Peyer's patch (tissue), 4 donors: ENCODE measurements around the gene KISS1R. TPM values are rescaled to one million over a fixed set of nuclear protein-coding genes. Genes with fewer than 3 reads are reported as not detected.

Experiments used
- DNase-seq, 3 donors: peaks; one replicate each; pipeline ENCODE4 v3.0.0-alpha.2; 2017 to 2019
- H3K27ac ChIP-seq, 4 donors: fragments of 200-600 bp; sonication (generic); one replicate each; pipeline ENCODE4 v1.5.1; 2016 to 2019
- H3K27me3 ChIP-seq, 2 donors: fragments of 200-600 bp; sonication (generic); one replicate each; pipeline ENCODE4 v1.5.1; 2019
- H3K36me3 ChIP-seq, 3 donors: fragments of 200-600 bp; sonication (generic); one replicate each; pipeline ENCODE4 v1.5.1; 2016 to 2019
- H3K4me1 ChIP-seq, 4 donors: fragments of 200-600 bp; sonication (generic); one replicate each; pipeline ENCODE4 v1.5.1; 2016 to 2019
- H3K4me3 ChIP-seq, 4 donors: fragments of 200-600 bp; sonication (generic); 1 replicate in 3 of 4; 2 replicates in 1 of 4; pipeline ENCODE4 v1.5.1; 2016 to 2019; ENCODE audit warnings: mild to moderate bottlenecking in 1 of 4
- H3K9me3 ChIP-seq, 4 donors: fragments of 200-600 bp; sonication (generic); one replicate each; pipeline ENCODE4 v1.5.1; 2016 to 2019; ENCODE audit warnings: mild to moderate bottlenecking in 1 of 4
- POLR2A ChIP-seq, 2 donors: fragments of 450-650 bp; IDR thresholded peaks; one replicate each; pipeline ENCODE4 v1.5.1; 2017; ENCODE audit warnings: antibody characterized with exemption in 2 of 2, mild to moderate bottlenecking in 2 of 2, moderate library complexity in 2 of 2
- total RNA-seq, 4 donors: library from RNA; depleted of rRNA; stranded (reverse); fragments of >200 nt; gene quantifications; one replicate each; pipeline ENCODE4 v1.1.0, GENCODE V29; 2016
- TF ChIP-seq, protein P1 (sequence below), 6 experiments: fragments of 450-650 bp in 4 of 6; fragments of 200-600 bp in 2 of 6; sonication (generic) in 1 of 6; IDR thresholded peaks; one replicate each; pipeline ENCODE4 v1.5.1; 2017 to 2019; ENCODE audit warnings: antibody characterized with exemption in 6 of 6, mild to moderate bottlenecking in 3 of 6, moderate library complexity in 1 of 6

The KISS1R gene
- total RNA-seq, 4 donors from 2014 or later: not detected

DNA sequence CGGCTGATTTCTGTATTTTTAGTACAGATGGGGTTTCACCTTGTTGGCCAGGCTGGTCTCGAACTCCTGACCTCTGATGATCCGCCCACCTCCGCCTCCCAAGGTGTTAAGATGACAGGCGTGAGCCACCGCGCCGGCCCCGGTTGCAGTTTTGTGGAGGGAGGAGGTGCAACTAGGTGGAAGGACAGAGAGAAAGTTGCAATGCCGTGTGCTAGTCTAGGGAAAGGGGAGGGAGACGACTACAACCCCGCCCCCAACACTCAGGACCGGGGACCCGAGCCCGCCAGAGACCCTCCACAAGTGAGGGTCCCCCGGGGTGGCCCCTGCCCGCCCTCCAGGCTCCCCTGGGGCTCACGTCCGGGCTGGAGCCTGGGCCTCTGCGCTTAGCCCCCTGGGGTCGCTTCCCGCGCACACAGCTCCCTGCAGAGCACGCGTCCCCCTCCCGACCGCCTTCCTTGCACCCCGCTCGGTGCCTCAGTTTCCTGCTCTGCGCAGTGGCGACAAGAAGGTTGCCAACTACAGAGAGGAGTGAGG lies 7.5 kb downstream of the KISS1R start:
- Histone ChIP-seq H3K9me3 (no peaks in the 10 kb centered on the region), H3K4me3 (peak overlapping the region; percentile 83 to 99 (median 86)), H3K36me3 (peaks cover 0 to 6% (median 0%) of the 10 kb centered on the region in 3 donors), H3K4me1 (peaks cover 2 to 28% (median 20%) of the 10 kb centered on the region in 4 donors), H3K27me3 (peaks cover 0 to 11% of the 10 kb centered on the region in 2 donors), H3K27ac (peak overlapping the region; percentile 82 to 91 (median 90))
- TF ChIP-seq, protein P1, sequence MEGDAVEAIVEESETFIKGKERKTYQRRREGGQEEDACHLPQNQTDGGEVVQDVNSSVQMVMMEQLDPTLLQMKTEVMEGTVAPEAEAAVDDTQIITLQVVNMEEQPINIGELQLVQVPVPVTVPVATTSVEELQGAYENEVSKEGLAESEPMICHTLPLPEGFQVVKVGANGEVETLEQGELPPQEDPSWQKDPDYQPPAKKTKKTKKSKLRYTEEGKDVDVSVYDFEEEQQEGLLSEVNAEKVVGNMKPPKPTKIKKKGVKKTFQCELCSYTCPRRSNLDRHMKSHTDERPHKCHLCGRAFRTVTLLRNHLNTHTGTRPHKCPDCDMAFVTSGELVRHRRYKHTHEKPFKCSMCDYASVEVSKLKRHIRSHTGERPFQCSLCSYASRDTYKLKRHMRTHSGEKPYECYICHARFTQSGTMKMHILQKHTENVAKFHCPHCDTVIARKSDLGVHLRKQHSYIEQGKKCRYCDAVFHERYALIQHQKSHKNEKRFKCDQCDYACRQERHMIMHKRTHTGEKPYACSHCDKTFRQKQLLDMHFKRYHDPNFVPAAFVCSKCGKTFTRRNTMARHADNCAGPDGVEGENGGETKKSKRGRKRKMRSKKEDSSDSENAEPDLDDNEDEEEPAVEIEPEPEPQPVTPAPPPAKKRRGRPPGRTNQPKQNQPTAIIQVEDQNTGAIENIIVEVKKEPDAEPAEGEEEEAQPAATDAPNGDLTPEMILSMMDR (IDR thresholded peaks at IDR 0.05): no peak
- TF ChIP-seq POLR2A (IDR thresholded peaks at IDR 0.05): no peak
- DNase-seq: peak in 1 of 3 donors; percentile 44

DNA sequence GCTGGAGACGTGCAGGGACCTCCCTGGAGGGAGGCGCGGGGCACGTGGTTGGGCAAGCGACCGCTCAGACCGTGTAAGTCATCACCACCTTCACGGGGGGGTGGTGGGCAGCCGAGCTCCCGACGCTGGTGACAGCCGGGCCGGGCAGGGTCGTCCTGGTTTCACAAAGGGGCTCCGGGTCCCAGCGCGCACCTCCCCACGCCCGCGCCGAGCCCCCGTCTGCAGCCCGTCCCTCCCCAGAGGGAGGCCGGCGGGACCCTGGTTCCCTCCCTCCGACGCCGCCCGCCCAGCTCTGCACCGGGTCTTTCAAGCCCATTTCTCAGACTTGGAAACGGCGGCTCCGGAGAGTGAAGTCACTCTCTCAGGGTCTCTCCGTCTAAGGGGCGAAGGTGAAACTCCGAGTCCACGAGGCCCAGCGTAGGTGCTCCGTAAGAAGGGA lies 8.0 kb downstream of the KISS1R start:
- Histone ChIP-seq H3K27me3 (peaks cover 0 to 6% of the 10 kb centered on the region in 2 donors), H3K4me3 (peak overlapping the region; percentile 83 to 99 (median 86)), H3K4me1 (peaks cover 2 to 23% (median 18%) of the 10 kb centered on the region in 4 donors), H3K27ac (peak overlapping the region; percentile 82 to 91 (median 90)), H3K36me3 (peaks cover 0 to 8% (median 0%) of the 10 kb centered on the region in 3 donors), H3K9me3 (no peaks in the 10 kb centered on the region)
- TF ChIP-seq, protein P1 (IDR thresholded peaks at IDR 0.05): no peak
- no peak for TF ChIP-seq POLR2A (IDR thresholded peaks at IDR 0.05)
- DNase-seq: peak in 2 of 3 donors; percentile 71 to 84

DNA sequence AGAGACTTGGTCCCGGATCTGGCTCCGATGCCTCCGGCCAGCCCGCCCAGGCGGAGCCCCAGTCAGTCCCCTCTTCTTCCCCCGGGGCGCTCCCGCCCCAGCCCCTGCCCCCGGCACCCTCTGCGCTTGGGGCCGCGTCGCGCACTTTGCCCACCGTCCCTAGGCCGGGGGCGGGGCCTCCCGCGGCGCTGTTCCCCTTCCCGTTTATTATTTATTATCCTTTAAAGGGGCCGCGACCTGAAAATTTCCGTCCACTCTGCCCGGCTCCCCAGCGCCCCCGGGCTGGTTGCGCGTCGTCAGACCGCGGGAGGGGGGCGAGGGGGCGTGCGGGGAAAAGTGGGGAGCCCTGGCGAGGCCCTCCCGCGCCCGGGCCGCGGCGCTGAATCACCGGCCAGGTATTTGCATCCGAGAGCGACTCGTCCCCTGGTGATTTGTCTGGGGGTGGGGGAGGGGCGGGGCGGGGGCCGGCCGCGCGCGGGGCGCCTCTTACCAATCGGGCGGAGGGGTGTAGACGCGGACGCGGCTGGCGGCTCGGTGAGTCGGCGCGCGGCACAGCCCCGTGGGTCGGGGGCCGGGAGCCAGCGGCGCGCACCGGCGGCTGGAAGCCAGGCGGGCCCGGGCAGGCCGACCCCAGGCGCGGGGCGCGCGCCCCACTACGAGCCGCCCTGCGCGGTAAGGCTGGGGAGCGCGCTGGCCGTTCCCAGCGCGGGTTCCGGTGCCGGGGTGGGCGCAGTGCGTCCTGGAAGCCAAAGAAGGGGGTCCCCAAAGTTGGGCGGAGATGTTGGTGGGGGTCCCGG lies 8.6 kb downstream of the KISS1R start, which contains the start of gene ARID3A:
Gene ARID3A, plus strand, starts transcription at position 510 of the 797 bp plus-strand sequence. CDS start 3,494 bp downstream, outside the sequence.
- peak; percentile 86 to 90 (median 90) for DNase-seq
- peaks cover 2 to 18% (median 15%) of the 10 kb centered on the region in 4 donors for H3K4me1 ChIP-seq
- H3K36me3 ChIP-seq: peaks cover 0 to 8% (median 0%) of the 10 kb centered on the region in 3 donors
- TF ChIP-seq, protein P1 (IDR thresholded peaks at IDR 0.05): no peak
- TF ChIP-seq POLR2A (IDR thresholded peaks at IDR 0.05): peak in 1 of 2 donors; percentile 35
- no peaks in the 10 kb centered on the region for H3K27me3 ChIP-seq
- H3K4me3 ChIP-seq: peak within 1 kb of the TSS; percentile 83 to 99 (median 86)
- H3K27ac ChIP-seq: peak within 1 kb of the TSS; percentile 82 to 91 (median 90)
- H3K9me3 ChIP-seq: no peaks in the 10 kb centered on the region

- Histone ChIP-seq H3K27me3 (no peaks in the 10 kb centered on the region), H3K4me1 (peaks cover 2 to 18% (median 12%) of the 10 kb centered on the region in 4 donors), H3K36me3 (peaks cover 0 to 8% (median 0%) of the 10 kb centered on the region in 3 donors), H3K9me3 (no peaks in the 10 kb centered on the region), H3K27ac (peak overlapping the region; percentile 82 to 91 (median 90)), H3K4me3 (peak overlapping the region; percentile 83 to 99 (median 86))
- TF ChIP-seq, protein P1 (IDR thresholded peaks at IDR 0.05): no peak
- TF ChIP-seq POLR2A (IDR thresholded peaks at IDR 0.05): no peak
- DNase-seq: no peak
Observed at GRCh38 chr19:926323-926588, 9.1 kb downstream of the KISS1R start.

DNA sequence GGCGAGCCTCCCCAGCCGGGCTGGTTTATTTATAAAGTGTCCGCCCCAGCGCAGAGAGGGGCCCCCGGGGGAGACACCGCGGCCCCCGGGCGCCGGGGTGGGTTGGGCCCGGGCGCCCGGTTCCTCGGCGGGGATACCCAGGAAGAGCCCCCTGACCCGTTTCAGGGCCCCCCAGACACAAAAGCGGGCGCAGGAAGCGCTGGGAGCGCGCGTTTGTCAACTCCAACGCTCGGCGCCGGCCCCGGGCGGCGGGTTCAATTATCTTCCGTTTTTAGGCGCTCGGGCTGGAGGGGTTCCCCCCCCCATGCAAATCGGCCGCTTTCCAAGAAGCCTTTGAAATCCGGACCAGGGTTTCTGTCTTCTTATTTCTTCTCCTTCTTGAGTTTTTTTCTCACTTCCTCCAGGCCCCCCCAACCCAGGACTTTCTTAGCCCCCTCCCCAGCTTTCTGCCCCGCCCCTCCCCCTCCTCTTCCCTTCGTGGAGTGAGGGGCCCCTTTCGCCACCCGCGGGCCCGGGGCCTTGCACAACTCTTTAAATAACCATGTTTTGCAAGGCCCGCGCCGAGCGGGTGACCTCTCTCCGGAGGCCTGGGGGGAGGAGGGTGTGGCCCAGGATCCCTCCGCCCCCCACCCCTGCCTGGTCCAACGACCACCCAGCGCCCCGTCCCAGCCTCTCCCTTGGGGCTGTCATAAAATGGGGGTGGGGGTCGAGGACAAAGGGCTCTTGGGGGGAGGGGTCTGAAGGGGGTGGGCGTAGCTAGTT lies 9.6 kb downstream of the KISS1R start:
- H3K9me3 ChIP-seq: no peaks in the 10 kb centered on the region
- peaks cover 2 to 18% (median 11%) of the 10 kb centered on the region in 4 donors for H3K4me1 ChIP-seq
- TF ChIP-seq, protein P1 (IDR thresholded peaks at IDR 0.05): no peak
- TF ChIP-seq POLR2A (IDR thresholded peaks at IDR 0.05): no peak
- peak overlapping the region; percentile 82 to 91 (median 90) for H3K27ac ChIP-seq
- H3K36me3 ChIP-seq: peaks cover 0 to 8% (median 0%) of the 10 kb centered on the region in 3 donors
- DNase-seq: peak in 2 of 3 donors; percentile 78 to 87
- peak overlapping the region; percentile 83 to 99 (median 86) for H3K4me3 ChIP-seq
- H3K27me3 ChIP-seq: no peaks in the 10 kb centered on the region
